Measurements from ENCODE around the gene ANO1. TPM values are rescaled to one million over a fixed set of nuclear protein-coding genes. Genes with fewer than 3 reads are reported as not detected.

ANO1 gene
- total RNA-seq, 1 donor from 2014 or later: 0.14 TPM

- H3K9ac ChIP-seq (ENCODE audit: low read length): no peak overlapping the region
- H2AFZ ChIP-seq (ENCODE audit: low read depth, low read length): no peak overlapping the region
- H3K4me2 ChIP-seq (ENCODE audit: low read length): no peak overlapping the region
- no peak overlapping the region for H3K27ac Mint-ChIP-seq (ENCODE audit: unreplicated experiment)
- H4K20me1 ChIP-seq (ENCODE audit: insufficient read depth, low read length): no peaks in the 10 kb centered on the region
- H3K79me2 ChIP-seq (ENCODE audit: insufficient read depth, low read length): no peaks in the 10 kb centered on the region
- no peaks in the 10 kb centered on the region for H3K36me3 Mint-ChIP-seq (ENCODE audit: low read depth, unreplicated experiment)
- no peak overlapping the region for H3K4me3 ChIP-seq (ENCODE audit: insufficient read depth, low read depth, low read length)
- H3K9me3 ChIP-seq (ENCODE audit: insufficient read depth, low read depth, low read length): no peaks in the 10 kb centered on the region
- no peaks in the 10 kb centered on the region for H3K4me1 ChIP-seq (ENCODE audit: insufficient read depth, low read length)
- H3K4me1 Mint-ChIP-seq (ENCODE audit: low read depth, unreplicated experiment): no peaks in the 10 kb centered on the region
- no peak overlapping the region for H3K4me3 Mint-ChIP-seq (ENCODE audit: unreplicated experiment)
- no peak overlapping the region for H3K27ac ChIP-seq (ENCODE audit: low read depth, low read length)
- no peak for FAIRE-seq
- TF ChIP-seq, protein P1, sequence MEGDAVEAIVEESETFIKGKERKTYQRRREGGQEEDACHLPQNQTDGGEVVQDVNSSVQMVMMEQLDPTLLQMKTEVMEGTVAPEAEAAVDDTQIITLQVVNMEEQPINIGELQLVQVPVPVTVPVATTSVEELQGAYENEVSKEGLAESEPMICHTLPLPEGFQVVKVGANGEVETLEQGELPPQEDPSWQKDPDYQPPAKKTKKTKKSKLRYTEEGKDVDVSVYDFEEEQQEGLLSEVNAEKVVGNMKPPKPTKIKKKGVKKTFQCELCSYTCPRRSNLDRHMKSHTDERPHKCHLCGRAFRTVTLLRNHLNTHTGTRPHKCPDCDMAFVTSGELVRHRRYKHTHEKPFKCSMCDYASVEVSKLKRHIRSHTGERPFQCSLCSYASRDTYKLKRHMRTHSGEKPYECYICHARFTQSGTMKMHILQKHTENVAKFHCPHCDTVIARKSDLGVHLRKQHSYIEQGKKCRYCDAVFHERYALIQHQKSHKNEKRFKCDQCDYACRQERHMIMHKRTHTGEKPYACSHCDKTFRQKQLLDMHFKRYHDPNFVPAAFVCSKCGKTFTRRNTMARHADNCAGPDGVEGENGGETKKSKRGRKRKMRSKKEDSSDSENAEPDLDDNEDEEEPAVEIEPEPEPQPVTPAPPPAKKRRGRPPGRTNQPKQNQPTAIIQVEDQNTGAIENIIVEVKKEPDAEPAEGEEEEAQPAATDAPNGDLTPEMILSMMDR (IDR thresholded peaks at IDR 0.05; ENCODE audit: insufficient read depth, low read depth, low read length): no peak
- TF ChIP-seq EZH2 (IDR thresholded peaks at IDR 0.05; ENCODE audit: insufficient read depth, low read length): no peak
- no peak for DNase-seq (ENCODE audit: low read depth)
- H3K27me3 ChIP-seq (ENCODE audit: insufficient read depth, low read length): no peaks in the 10 kb centered on the region
- no peaks in the 10 kb centered on the region for H3K36me3 ChIP-seq (ENCODE audit: insufficient read depth, low read length)
- H3K9me3 Mint-ChIP-seq (ENCODE audit: unreplicated experiment): peaks cover 5% of the 10 kb centered on the region
- H3K27me3 Mint-ChIP-seq (ENCODE audit: low read depth, unreplicated experiment): peaks cover 55% of the 10 kb centered on the region
Observed at GRCh38 chr11:70119502-70119901, 41.4 kb downstream of the ANO1 start.

DNA sequence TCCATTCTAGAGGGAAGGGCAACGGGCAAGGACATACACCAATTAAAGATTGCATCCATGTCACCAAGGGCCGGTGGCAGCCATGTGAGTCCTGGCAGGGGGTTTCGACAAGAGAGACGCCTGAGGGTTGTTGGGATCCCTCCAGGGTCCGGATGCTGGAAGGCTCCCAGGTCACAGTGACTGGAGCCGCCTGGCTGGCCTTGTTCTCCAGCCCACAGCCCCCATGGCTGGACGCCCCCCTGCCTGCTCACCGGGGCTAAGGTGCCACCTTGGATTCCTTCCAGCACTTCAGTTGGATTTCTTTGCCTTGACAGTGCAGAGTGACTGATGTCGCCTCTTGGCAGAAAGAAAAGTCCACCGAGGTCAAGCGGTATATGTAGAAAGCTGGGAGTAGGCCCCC, 42.6 kb downstream of the ANO1 start:
- no peak for DNase-seq (ENCODE audit: low read depth)
- H3K4me3 Mint-ChIP-seq (ENCODE audit: unreplicated experiment): no peak overlapping the region
- no peaks in the 10 kb centered on the region for H3K36me3 ChIP-seq (ENCODE audit: insufficient read depth, low read length)
- no peaks in the 10 kb centered on the region for H3K79me2 ChIP-seq (ENCODE audit: insufficient read depth, low read length)
- H3K9ac ChIP-seq (ENCODE audit: low read length): no peak overlapping the region
- no peak overlapping the region for H3K4me3 ChIP-seq (ENCODE audit: insufficient read depth, low read depth, low read length)
- H2AFZ ChIP-seq (ENCODE audit: low read depth, low read length): no peak overlapping the region
- H3K9me3 Mint-ChIP-seq (ENCODE audit: unreplicated experiment): peaks cover 5% of the 10 kb centered on the region
- H3K27ac ChIP-seq (ENCODE audit: low read depth, low read length): no peak overlapping the region
- H3K27me3 ChIP-seq (ENCODE audit: insufficient read depth, low read length): no peaks in the 10 kb centered on the region
- no peaks in the 10 kb centered on the region for H3K4me1 Mint-ChIP-seq (ENCODE audit: low read depth, unreplicated experiment)
- H3K4me1 ChIP-seq (ENCODE audit: insufficient read depth, low read length): no peaks in the 10 kb centered on the region
- no peak overlapping the region for H3K27ac Mint-ChIP-seq (ENCODE audit: unreplicated experiment)
- H4K20me1 ChIP-seq (ENCODE audit: insufficient read depth, low read length): no peaks in the 10 kb centered on the region
- TF ChIP-seq, protein P1 (IDR thresholded peaks at IDR 0.05; ENCODE audit: insufficient read depth, low read depth, low read length): no peak
- no peak for TF ChIP-seq EZH2 (IDR thresholded peaks at IDR 0.05; ENCODE audit: insufficient read depth, low read length)
- FAIRE-seq: no peak
- H3K9me3 ChIP-seq (ENCODE audit: insufficient read depth, low read depth, low read length): no peaks in the 10 kb centered on the region
- no peak overlapping the region for H3K4me2 ChIP-seq (ENCODE audit: low read length)
- no peaks in the 10 kb centered on the region for H3K36me3 Mint-ChIP-seq (ENCODE audit: low read depth, unreplicated experiment)
- H3K27me3 Mint-ChIP-seq (ENCODE audit: low read depth, unreplicated experiment): peaks cover 47% of the 10 kb centered on the region

DNA sequence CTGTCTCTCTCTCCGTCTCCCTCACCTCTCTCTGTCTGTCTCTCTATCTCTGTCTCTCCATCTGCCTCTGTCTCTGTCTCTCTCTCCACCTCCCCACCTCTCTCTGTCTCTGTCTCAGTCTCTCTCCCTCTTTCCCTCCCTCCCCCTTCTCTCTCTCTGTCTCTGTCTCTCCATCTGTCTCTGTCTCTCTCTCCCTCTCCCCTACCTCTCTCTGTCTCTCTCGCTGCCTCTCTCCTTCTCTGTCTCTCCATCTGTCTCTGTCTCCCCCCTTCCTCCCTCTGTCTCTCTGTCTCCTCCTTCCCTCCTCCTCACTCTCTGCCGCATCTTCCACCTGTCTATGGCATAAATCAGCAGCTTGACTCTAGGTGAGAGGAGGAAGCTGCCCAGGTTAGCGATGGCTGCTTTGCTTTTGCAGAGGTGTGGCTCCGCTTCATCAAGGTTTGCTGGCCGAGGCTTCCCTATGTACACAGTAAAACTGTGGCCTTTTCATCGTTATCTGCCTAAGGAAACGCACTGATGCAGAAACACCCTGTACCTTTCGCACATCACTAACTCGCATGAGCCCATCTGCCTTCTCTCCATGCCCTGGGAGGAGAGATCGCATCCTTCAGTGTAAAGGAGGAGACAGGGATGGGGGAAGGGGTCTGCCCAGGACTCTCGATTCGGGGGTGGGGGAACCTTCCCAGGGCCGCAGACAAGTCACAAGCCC, 44.5 kb downstream of the ANO1 start:
- Mint-ChIP-seq H3K27ac (ENCODE audit: unreplicated experiment) (no peak overlapping the region), H3K4me1 (ENCODE audit: low read depth, unreplicated experiment) (no peaks in the 10 kb centered on the region), H3K4me3 (ENCODE audit: unreplicated experiment) (no peak overlapping the region), H3K27me3 (ENCODE audit: low read depth, unreplicated experiment) (peaks cover 47% of the 10 kb centered on the region), H3K36me3 (ENCODE audit: low read depth, unreplicated experiment) (no peaks in the 10 kb centered on the region), H3K9me3 (ENCODE audit: unreplicated experiment) (peaks cover 8% of the 10 kb centered on the region)
- no peak overlapping the region for H3K27ac ChIP-seq (ENCODE audit: low read depth, low read length)
- no peaks in the 10 kb centered on the region for H4K20me1 ChIP-seq (ENCODE audit: insufficient read depth, low read length)
- no peak overlapping the region for H3K4me3 ChIP-seq (ENCODE audit: insufficient read depth, low read depth, low read length)
- no peaks in the 10 kb centered on the region for H3K36me3 ChIP-seq (ENCODE audit: insufficient read depth, low read length)
- FAIRE-seq (no peak), DNase-seq (ENCODE audit: low read depth) (no peak)
- H3K9ac ChIP-seq (ENCODE audit: low read length): no peak overlapping the region
- H3K9me3 ChIP-seq (ENCODE audit: insufficient read depth, low read depth, low read length): no peaks in the 10 kb centered on the region
- no peak for TF ChIP-seq EZH2 (IDR thresholded peaks at IDR 0.05; ENCODE audit: insufficient read depth, low read length)
- TF ChIP-seq, protein P1 (IDR thresholded peaks at IDR 0.05; ENCODE audit: insufficient read depth, low read depth, low read length): no peak
- no peaks in the 10 kb centered on the region for H3K27me3 ChIP-seq (ENCODE audit: insufficient read depth, low read length)
- H3K4me1 ChIP-seq (ENCODE audit: insufficient read depth, low read length): peaks cover 3% of the 10 kb centered on the region
- no peaks in the 10 kb centered on the region for H3K79me2 ChIP-seq (ENCODE audit: insufficient read depth, low read length)
- H3K4me2 ChIP-seq (ENCODE audit: low read length): no peak overlapping the region
- H2AFZ ChIP-seq (ENCODE audit: low read depth, low read length): no peak overlapping the region
